K562 (cell line): ENCODE results near the gene DEPP1. TPM values are rescaled to one million over a fixed set of nuclear protein-coding genes. Genes with fewer than 3 reads are reported as not detected.

Experiments
- CAMTA2 ChIP-seq: fragments of 250-450 bp; sonication (Bioruptor Pico); conservative IDR thresholded peaks from 2 replicates; pipeline ENCODE4 v1.5.1; 2022
- CBX1 ChIP-seq: sonication (generic); IDR thresholded peaks from 2 replicates; pipeline ENCODE4 v1.6.1; 2016; ENCODE audit warnings: antibody characterized with exemption, low read depth, mild to moderate bottlenecking
- ESRRA ChIP-seq: fragments of 450-650 bp; IDR thresholded peaks from 2 replicates; pipeline ENCODE4 v1.6.1; 2014; ENCODE audit warnings: low read depth, mild to moderate bottlenecking, moderate library complexity, borderline replicate concordance
- KAT8 ChIP-seq: fragments of 450-650 bp; IDR thresholded peaks from 2 replicates; pipeline ENCODE4 v1.6.1; 2016; ENCODE audit warnings: low read depth, mild to moderate bottlenecking
- KLF1 ChIP-seq: fragments of 450-650 bp; IDR thresholded peaks from 2 replicates; pipeline ENCODE4 v1.6.1; 2016; ENCODE audit warnings: missing genetic modification characterization, missing compliant biosample characterization
- LARP7 ChIP-seq: fragments of 450-650 bp; IDR thresholded peaks from 2 replicates; pipeline ENCODE4 v1.6.1; 2016
- MAZ ChIP-seq, 2 experiments: fragments of 450-650 bp in 1 of 2; sonication (generic) in 1 of 2; formaldehyde crosslinking; IDR thresholded peaks in 1 of 2; conservative IDR thresholded peaks in 1 of 2; 2 replicates each; pipeline versions ENCODE4 v1.4.0 to v1.5.0; 2020; ENCODE audit warnings: mild to moderate bottlenecking in 1 of 2, missing genetic modification reagents in 1 of 2
- MED1 ChIP-seq: sonication (generic); formaldehyde crosslinking; IDR thresholded peaks from 2 replicates; pipeline ENCODE4 v1.8.1; 2023; ENCODE audit warnings: missing genetic modification reagents, borderline replicate concordance
- NCOR1 ChIP-seq: fragments of 450-650 bp; IDR thresholded peaks from 2 replicates; pipeline ENCODE4 v1.6.1; 2016; ENCODE audit warnings: mild to moderate bottlenecking, moderate library complexity
- PHB2 ChIP-seq: fragments of 450-650 bp; IDR thresholded peaks from 2 replicates; pipeline ENCODE4 v1.6.1; 2017; ENCODE audit warnings: low read depth
- POLR2B ChIP-seq: fragments of 450-650 bp; IDR thresholded peaks from 2 replicates; pipeline ENCODE4 v1.6.1; 2018; ENCODE audit warnings: low read depth; ENCODE audit not compliant: partially characterized antibody
- PPARD ChIP-seq: fragments of 250-450 bp; sonication (Bioruptor Pico); IDR thresholded peaks from 2 replicates; pipeline ENCODE4 v1.8.0; 2022; ENCODE audit warnings: inconsistent platforms, mild to moderate bottlenecking, moderate library complexity
- RNF219 ChIP-seq: fragments of 250-450 bp; sonication (Bioruptor Pico); IDR thresholded peaks from 2 replicates; pipeline ENCODE4 v1.5.0; 2022; ENCODE audit warnings: mild to moderate bottlenecking
- SLC30A9 ChIP-seq: fragments of 250-450 bp; sonication (Bioruptor Pico); IDR thresholded peaks from 2 replicates; pipeline ENCODE4 v1.8.0; 2022; ENCODE audit warnings: mild to moderate bottlenecking, moderate library complexity
- SRSF3 ChIP-seq: fragments of 200-400 bp; formaldehyde crosslinking; IDR thresholded peaks from 2 replicates; pipeline ENCODE4 v1.6.1; 2016; ENCODE audit warnings: mild to moderate bottlenecking, low read length, moderate library complexity; ENCODE audit not compliant: insufficient read depth
- TCFL5 ChIP-seq: fragments of 250-450 bp; sonication (Bioruptor Pico); conservative IDR thresholded peaks from 2 replicates; pipeline ENCODE4 v1.6.1; 2021; ENCODE audit warnings: mild to moderate bottlenecking, moderate library complexity, matching md5 sums
- ZEB2 ChIP-seq: fragments of 450-650 bp; IDR thresholded peaks from 2 replicates; pipeline ENCODE4 v1.6.1; 2016
- ZKSCAN3 ChIP-seq: fragments of 250-450 bp; sonication (Bioruptor Pico); IDR thresholded peaks from 2 replicates; pipeline ENCODE4 v1.4.0; 2020
- ZNF212 ChIP-seq: fragments of 450-650 bp; formaldehyde crosslinking; IDR thresholded peaks from 2 replicates; pipeline ENCODE4 v1.4.0; 2020; ENCODE audit warnings: mild to moderate bottlenecking
- ZNF23 ChIP-seq: fragments of 250-450 bp; sonication (Bioruptor Pico); IDR thresholded peaks from 2 replicates; pipeline ENCODE4 v1.4.0; 2020; ENCODE audit warnings: mild to moderate bottlenecking
- ZNF347 ChIP-seq: fragments of 450-650 bp; formaldehyde crosslinking; IDR thresholded peaks from 2 replicates; pipeline ENCODE4 v1.4.0; 2020; ENCODE audit warnings: low read depth, mild to moderate bottlenecking, moderate library complexity
- ZNF41 ChIP-seq: fragments of 250-450 bp; sonication (Bioruptor Pico); conservative IDR thresholded peaks from 2 replicates; pipeline ENCODE4 v1.4.0; 2020; ENCODE audit warnings: mild to moderate bottlenecking
- polyA plus RNA-seq, 8 experiments: library from polyadenylated mRNA; depleted of rRNA in 4 of 8; stranded (reverse) in 5 of 8; unstranded in 3 of 8; fragments of >200 nt; fragmentation: Nextera tagmentation in 2 of 8; fragmentation: Illumina TruSeq in 1 of 8; extraction: Ambion mirVana in 2 of 8; extraction: Trizol in 1 of 8; gene quantifications; 2 replicates each; pipeline versions ENCODE4 v1.2.1 to v1.2.3, GENCODE V29; 2011 to 2014; ENCODE audit warnings: inconsistent platforms in 1 of 8, missing spikeins in 1 of 8
- total RNA-seq, 7 experiments: library from RNA; depleted of rRNA in 6 of 7; stranded (reverse); fragments of >200 nt in 6 of 7; fragmentation: Illumina TruSeq in 2 of 7; extraction: Trizol in 2 of 7; gene quantifications; 2 replicates each; pipeline versions ENCODE4 v1.2.1 to v1.2.3, GENCODE V29; 2011 to 2021; ENCODE audit warnings: low replicate concordance in 1 of 7

DEPP1 gene
- total and polyA plus RNA-seq, 9 of the 15 experiments (the other 6 are each of a cell fraction or from before 2014, with no cell fraction given), result 0.04 to 0.54 (median 0.20) TPM; not detected in 1

- 0 out of 2 replicates have a peak, but pooled peaks have one; percentile 33 for TF ChIP-seq ZEB2
- no peak for TF ChIP-seq LARP7
- no peak for TF ChIP-seq TCFL5
- TF ChIP-seq NCOR1, result no peak
- no peak for TF ChIP-seq ZNF41
- TF ChIP-seq CAMTA2 (CRISPR knock-in tag), result no peak
- TF ChIP-seq SLC30A9, result no peak
- TF ChIP-seq KAT8, result no peak
- peak in 1 of 2 experiments; percentile 52; a peak in 1 of 4 replicates for TF ChIP-seq MAZ (CRISPR knock-in tag; conservative IDR thresholded peaks at IDR 0.05 in 1 of 2, IDR thresholded peaks at IDR 0.05 in 1 of 2)
- TF ChIP-seq MED1 (CRISPR knock-in tag), result no peak
- no peak for TF ChIP-seq RNF219 (CRISPR knock-in tag)
- TF ChIP-seq ZKSCAN3, result no peak
- no peak for TF ChIP-seq ZNF23
- TF ChIP-seq ZNF212 (CRISPR knock-in tag), result no peak
- TF ChIP-seq CBX1, result no peak
- TF ChIP-seq PHB2, result no peak
- no peak for TF ChIP-seq POLR2B
- TF ChIP-seq SRSF3, result no peak
- TF ChIP-seq ESRRA, result peak; percentile 77
- no peak for TF ChIP-seq ZNF347 (CRISPR knock-in tag)
- no peak for TF ChIP-seq KLF1
- TF ChIP-seq PPARD (CRISPR knock-in tag), result no peak
Measured at GRCh38 chr10:44990302-44990655, 11.7 kb upstream of the DEPP1 start (continued).
